Activated CD8-positive, alpha-beta T cell treated with anti-CD3 and anti-CD28 coated beads for 36 hours (primary cell): ENCODE results near the gene PLG. TPM values are rescaled to one million over a fixed set of nuclear protein-coding genes. Genes with fewer than 3 reads are reported as not detected.
"Not testable (repeated sequence)": the region's sequence is repeated elsewhere in the genome, so short reads cannot be mapped to it uniquely, and the experiment has no call there.

Experiments
- ATAC-seq: fragments of 200-7000 bp; cut with Tn5 transposase; one replicate; pipeline ENCODE4 v1.10.0; 2021; ENCODE audit warnings: mild to moderate bottlenecking, moderate library complexity
- CTCF ChIA-PET: fragments of 350-600 bp; sonication (Branson Sonifier 250); formaldehyde crosslinking; loops from one replicate; lab custom pipeline; 2021; ENCODE audit warnings: antibody characterized with exemption; lab: Charles Lee
- POLR2A ChIA-PET: fragments of 350-600 bp; sonication (Branson Sonifier 250); formaldehyde crosslinking; loops from one replicate; lab custom pipeline; 2021; ENCODE audit warnings: antibody characterized with exemption; lab: Charles Lee
- DNase-seq: peaks from one replicate; pipeline ENCODE4 v3.0.0-alpha.2; 2020
- H3K27ac Mint-ChIP-seq: one replicate; pipeline ENCODE4 v1.8.0; 2021; ENCODE audit warnings: mild to moderate bottlenecking, mixed read lengths
- H3K27me3 Mint-ChIP-seq: one replicate; pipeline ENCODE4 v1.8.0; 2021; ENCODE audit warnings: mixed read lengths
- H3K36me3 Mint-ChIP-seq: one replicate; pipeline ENCODE4 v1.8.0; 2021; ENCODE audit warnings: low read depth, mixed read lengths
- H3K4me1 Mint-ChIP-seq: one replicate; pipeline ENCODE4 v1.8.0; 2021; ENCODE audit warnings: low read depth, mixed read lengths
- H3K4me3 Mint-ChIP-seq: one replicate; pipeline ENCODE4 v1.8.0; 2021; ENCODE audit warnings: mild to moderate bottlenecking, moderate library complexity, mixed read lengths
- H3K9me3 Mint-ChIP-seq: one replicate; pipeline ENCODE4 v1.8.0; 2021; ENCODE audit warnings: mixed read lengths
- CTCF ChIP-seq: fragments of 200-600 bp; IDR thresholded peaks from one replicate; pipeline ENCODE4 v1.8.0; 2022; ENCODE audit warnings: antibody characterized with exemption, mild to moderate bottlenecking
- intact Hi-C: fragments of 100-400 bp; cut with micrococcal nuclease; formaldehyde crosslinking; loops from one replicate; pipeline ENCODE4 v1.10.0; 2022
- total RNA-seq, 2 experiments: library from RNA; stranded (reverse); gene quantifications; one replicate each; pipeline ENCODE4 v1.2.3, GENCODE V29; 2021

The PLG gene
- total RNA-seq, 2 experiments from 2014 or later: not detected

GRCh38 chr6:160679402-160679769 lies 22.7 kb upstream of the PLG start:
- intact Hi-C loops: loop anchor here (10.0 kb wide), 1 partner anchor 85 kb away; no protein-coding TSS in a partner anchor
- no peaks in the 10 kb centered on the region for H3K4me1 Mint-ChIP-seq
- H3K4me3 Mint-ChIP-seq: no peak overlapping the region
- ChIA-PET CTCF (no interaction called here), POLR2A (no interaction called here)
- H3K27me3 Mint-ChIP-seq: no peaks in the 10 kb centered on the region
- DNase-seq (no peak), ATAC-seq (no peak)
- TF ChIP-seq CTCF: no peak
- no peaks in the 10 kb centered on the region for H3K9me3 Mint-ChIP-seq
- H3K27ac Mint-ChIP-seq: no peak overlapping the region
- no peaks in the 10 kb centered on the region for H3K36me3 Mint-ChIP-seq

GRCh38 chr6:160685101-160685761 lies 16.8 kb upstream of the PLG start:
- POLR2A ChIA-PET, H3K4me3 Mint-ChIP-seq, H3K4me1 Mint-ChIP-seq, H3K9me3 Mint-ChIP-seq, DNase-seq, H3K27me3 Mint-ChIP-seq, H3K36me3 Mint-ChIP-seq, H3K27ac Mint-ChIP-seq, CTCF ChIA-PET, intact Hi-C loops, ATAC-seq: not testable (repeated sequence)

- Mint-ChIP-seq H3K4me1 (no peaks in the 10 kb centered on the region), H3K27me3 (peaks cover 1% of the 10 kb centered on the region), H3K27ac (no peak overlapping the region), H3K4me3 (no peak overlapping the region), H3K9me3 (no peaks in the 10 kb centered on the region), H3K36me3 (no peaks in the 10 kb centered on the region)
- ChIA-PET POLR2A (interaction anchor here (1.0 kb wide), 1 partner anchor 20 kb away, joined by 3 read pairs; no protein-coding TSS in a partner anchor), CTCF (no interaction called here)
- intact Hi-C loops: no loop called here
- ATAC-seq (no peak), DNase-seq (no peak)
- TF ChIP-seq CTCF: no peak
Measured at GRCh38 chr6:160685762-160686450, 16.1 kb upstream of the PLG start.

GRCh38 chr6:160690458-160690857 lies 11.6 kb upstream of the PLG start:
- Mint-ChIP-seq H3K27me3 (peaks cover 1% of the 10 kb centered on the region), H3K27ac (no peak overlapping the region), H3K4me1 (no peaks in the 10 kb centered on the region), H3K36me3 (no peaks in the 10 kb centered on the region), H3K4me3 (no peak overlapping the region), H3K9me3 (no peaks in the 10 kb centered on the region)
- intact Hi-C loops: no loop called here
- POLR2A ChIA-PET: no interaction called here
- ATAC-seq: no peak
- DNase-seq: no peak
- CTCF ChIA-PET: no interaction called here
- no peak for TF ChIP-seq CTCF

GRCh38 chr6:160691617-160692016 lies 10.4 kb upstream of the PLG start:
- POLR2A ChIA-PET: no interaction called here
- intact Hi-C loops: no loop called here
- H3K4me3 Mint-ChIP-seq: no peak overlapping the region
- DNase-seq (no peak), ATAC-seq (no peak)
- CTCF ChIA-PET: no interaction called here
- H3K4me1 Mint-ChIP-seq: no peaks in the 10 kb centered on the region
- TF ChIP-seq CTCF: no peak
- peaks cover 1% of the 10 kb centered on the region for H3K27me3 Mint-ChIP-seq
- H3K9me3 Mint-ChIP-seq: no peaks in the 10 kb centered on the region
- H3K27ac Mint-ChIP-seq: no peak overlapping the region
- no peaks in the 10 kb centered on the region for H3K36me3 Mint-ChIP-seq
